Heart left ventricle (tissue), 16 donors: Measurements from ENCODE around the gene SLC9C2. TPM values are rescaled to one million over a fixed set of nuclear protein-coding genes. Genes with fewer than 3 reads are reported as not detected.
"Not testable (repeated sequence)": the region's sequence is repeated elsewhere in the genome, so short reads cannot be mapped to it uniquely, and the experiment has no call there.

Experiments used
- ATAC-seq, 4 donors: fragments of 200-7000 bp; cut with Tn5 transposase; one replicate each; pipeline ENCODE4 v1.9.1; 2020 to 2022; ENCODE audit warnings: moderate library complexity in 4 of 4, mild to moderate bottlenecking in 3 of 4, moderate number of reproducible peaks in 1 of 4
- DNase-seq, 5 donors: peaks; one replicate each; pipeline ENCODE4 v3.0.0-alpha.2; 2020
- H3K27ac ChIP-seq, 12 donors: fragments of 200-600 bp; sonication (generic) in 4 of 12; one replicate each; pipeline versions ENCODE4 v1.5.0 to v1.8.0; 2016 to 2022; ENCODE audit warnings: mild to moderate bottlenecking in 2 of 12
- H3K27me3 ChIP-seq, 9 donors: fragments of 200-600 bp; sonication (generic) in 2 of 9; one replicate each; pipeline versions ENCODE4 v1.5.1 to v1.8.0; 2016 to 2022; ENCODE audit warnings: mild to moderate bottlenecking in 3 of 9
- H3K36me3 ChIP-seq, 9 donors: fragments of 200-600 bp; sonication (generic) in 2 of 9; one replicate each; pipeline versions ENCODE4 v1.5.0 to v1.8.0; 2018 to 2022; ENCODE audit warnings: mild to moderate bottlenecking in 2 of 9
- H3K4me1 ChIP-seq, 12 donors: fragments of 200-600 bp; sonication (generic) in 4 of 12; one replicate each; pipeline versions ENCODE4 v1.5.0 to v1.8.0; 2016 to 2022; ENCODE audit warnings: mild to moderate bottlenecking in 3 of 12
- H3K4me3 ChIP-seq, 12 donors: fragments of 200-600 bp; sonication (generic) in 4 of 12; one replicate each; pipeline versions ENCODE4 v1.5.0 to v1.8.0; 2017 to 2022; ENCODE audit warnings: mild to moderate bottlenecking in 9 of 12, moderate library complexity in 4 of 12
- H3K9me3 ChIP-seq, 12 donors: fragments of 200-600 bp; sonication (generic) in 4 of 12; one replicate each; pipeline versions ENCODE4 v1.5.0 to v1.8.0; 2016 to 2022; ENCODE audit warnings: mild to moderate bottlenecking in 1 of 12
- POLR2A ChIP-seq, 2 donors: fragments of 450-650 bp; IDR thresholded peaks; one replicate each; pipeline ENCODE4 v1.6.1; 2017; ENCODE audit warnings: antibody characterized with exemption in 2 of 2, mild to moderate bottlenecking in 2 of 2, moderate library complexity in 2 of 2
- whole genome bisulfite sequencing, 4 donors: extraction: QIAGEN DNeasy Blood & Tissue Kit in 2 of 4; methylation state at CpG; one replicate each; pipeline versions ENCODE4 v1.1.5 to v1.1.7; 2013 to 2018; 5-methylcytosine and 5-hydroxymethylcytosine counted together
- intact Hi-C, 10 donors: fragments of 100-400 bp; cut with DNase I; formaldehyde crosslinking; loops; one replicate each; pipeline versions ENCODE4 v1.11.1 to v1.14.2; 2022
- polyA plus RNA-seq, 2 donors: library from polyadenylated mRNA; stranded (reverse); fragments of 200-250 nt; gene quantifications; one replicate each; pipeline ENCODE4 v1.2.3, GENCODE V29; 2013
- total RNA-seq, 9 donors: library from RNA; depleted of rRNA in 2 of 9; stranded (reverse); fragments of >200 nt in 2 of 9; fragmentation: NEBNext Ultra II Directional in 3 of 9; extraction: Animal tissue kit (Norgen Biotek cat#: 25700) in 3 of 9; gene quantifications; one replicate each; pipeline versions ENCODE4 v1.1.0 to v1.2.4, GENCODE V29; 2016 to 2023
- TF ChIP-seq, protein P1 (sequence below), 12 donors: fragments of 200-600 bp; sonication (generic) in 4 of 12; IDR thresholded peaks; one replicate each; pipeline versions ENCODE4 v1.5.0 to v1.8.0; 2018 to 2022; ENCODE audit warnings: antibody characterized with exemption in 12 of 12, mild to moderate bottlenecking in 5 of 12
- donor health status: ischemic (EF 13 %, LVEDD 7.1; RV severe dilation, severe dysfunction).
- donor health status: healthy with polysubstance abuse.
- donor health status: DM: no; HTN: yes; CAD: no.
- donor health status: DM: no; HTN: no; CAD: no.
- donor health status: ischemic (EF 25% LVEDD 6.9; RV normal size, moderate dysfunction).
- donor health status: ischemic (EF 25% LVEDD 5.7; RV mildly dilated, moderate dysfunction).
- donor health status: healthy.
- donor health status: DM: yes; HTN: yes; CAD: no.
- donor health status: ischemic (EF 35%, LVEDD 5.7; RV mildly dilated, moderate dysfunction).
- donor health status: nonischemic (EF 11% LVEDD 7.7; RV severe dilation, severe dysfunction).
- donor health status: DM: yes; HTN: yes; CAD: no.
- donor health status: PGD.
- donor health status: ischemic (EF 29% LVEDD 5.4; RV normal size, mild dysfunction).
- donor health status: nonischemic (EF 23%, LVEDD 6.1; RV moderate dilation, normal function).

Gene SLC9C2
- total and polyA plus RNA-seq, 11 donors, result 0.09 to 1.8 (median 0.17) TPM; not detected in 8

DNA sequence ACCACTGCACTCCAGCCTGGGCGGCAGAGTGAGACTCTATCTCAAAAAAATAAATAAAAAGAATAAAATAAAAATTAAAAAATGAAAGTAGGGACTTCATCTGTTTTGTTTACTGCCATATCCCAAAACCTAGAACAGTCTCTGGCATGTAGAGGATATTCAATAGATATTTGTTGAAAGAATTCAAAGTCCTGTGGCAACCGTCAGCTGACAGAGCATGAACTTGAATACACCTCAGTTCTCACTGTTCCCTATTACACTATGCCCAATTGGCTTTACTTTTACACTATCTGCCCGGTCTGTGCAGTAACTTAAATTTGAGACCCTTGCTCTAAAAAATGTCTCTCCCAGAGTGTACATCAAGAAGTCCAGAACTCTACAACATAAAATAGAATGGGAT lies 79.5 kb downstream of the SLC9C2 start:
- DNase-seq (no peak), ATAC-seq (no peak)
- H3K27me3 ChIP-seq, result no peaks in the 10 kb centered on the region
- peaks cover 0 to 9% (median 0%) of the 10 kb centered on the region in 12 donors for H3K4me1 ChIP-seq
- H3K4me3 ChIP-seq, result no peak overlapping the region
- intact Hi-C loops, result no loop called here
- no peak for TF ChIP-seq POLR2A (IDR thresholded peaks at IDR 0.05)
- TF ChIP-seq, protein P1, sequence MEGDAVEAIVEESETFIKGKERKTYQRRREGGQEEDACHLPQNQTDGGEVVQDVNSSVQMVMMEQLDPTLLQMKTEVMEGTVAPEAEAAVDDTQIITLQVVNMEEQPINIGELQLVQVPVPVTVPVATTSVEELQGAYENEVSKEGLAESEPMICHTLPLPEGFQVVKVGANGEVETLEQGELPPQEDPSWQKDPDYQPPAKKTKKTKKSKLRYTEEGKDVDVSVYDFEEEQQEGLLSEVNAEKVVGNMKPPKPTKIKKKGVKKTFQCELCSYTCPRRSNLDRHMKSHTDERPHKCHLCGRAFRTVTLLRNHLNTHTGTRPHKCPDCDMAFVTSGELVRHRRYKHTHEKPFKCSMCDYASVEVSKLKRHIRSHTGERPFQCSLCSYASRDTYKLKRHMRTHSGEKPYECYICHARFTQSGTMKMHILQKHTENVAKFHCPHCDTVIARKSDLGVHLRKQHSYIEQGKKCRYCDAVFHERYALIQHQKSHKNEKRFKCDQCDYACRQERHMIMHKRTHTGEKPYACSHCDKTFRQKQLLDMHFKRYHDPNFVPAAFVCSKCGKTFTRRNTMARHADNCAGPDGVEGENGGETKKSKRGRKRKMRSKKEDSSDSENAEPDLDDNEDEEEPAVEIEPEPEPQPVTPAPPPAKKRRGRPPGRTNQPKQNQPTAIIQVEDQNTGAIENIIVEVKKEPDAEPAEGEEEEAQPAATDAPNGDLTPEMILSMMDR (IDR thresholded peaks at IDR 0.05), result no peak
- WGBS, 4 donors, result 94 to 98% (median 96%) methylated on average over 3 of the region's 3 CpGs
- H3K27ac ChIP-seq, result no peak overlapping the region
- no peaks in the 10 kb centered on the region for H3K9me3 ChIP-seq
- H3K36me3 ChIP-seq, result no peaks in the 10 kb centered on the region

DNA sequence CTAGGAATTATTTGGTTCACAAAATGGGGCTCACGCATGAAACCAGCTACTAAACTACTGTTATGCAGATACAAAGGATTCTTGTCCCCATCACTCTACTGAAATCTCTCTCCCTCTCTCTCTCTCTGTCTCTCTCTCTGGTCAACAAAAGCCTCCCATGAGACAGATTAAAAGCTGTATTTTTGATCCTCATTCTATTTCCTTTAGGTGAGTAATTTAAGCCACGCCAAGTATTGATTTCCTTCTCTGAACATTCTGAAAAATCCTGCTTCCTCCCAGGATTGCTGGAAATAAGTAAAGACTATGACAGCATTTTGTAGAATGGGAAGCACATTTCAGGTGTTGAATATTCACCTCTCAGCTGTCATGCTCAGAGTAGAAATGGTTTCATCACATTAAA lies 82.1 kb downstream of the SLC9C2 start:
- WGBS, 4 donors, result 78 to 84% (median 83%) methylated on average over 2 of the region's 2 CpGs
- ATAC-seq (no peak), DNase-seq (no peak)
- H3K4me1 ChIP-seq, result no peaks in the 10 kb centered on the region
- no peaks in the 10 kb centered on the region for H3K27me3 ChIP-seq
- TF ChIP-seq, protein P1 (IDR thresholded peaks at IDR 0.05), result no peak
- no peak for TF ChIP-seq POLR2A (IDR thresholded peaks at IDR 0.05)
- no peaks in the 10 kb centered on the region for H3K9me3 ChIP-seq
- no peaks in the 10 kb centered on the region for H3K36me3 ChIP-seq
- H3K27ac ChIP-seq, result no peak overlapping the region
- intact Hi-C loops, result no loop called here
- no peak overlapping the region for H3K4me3 ChIP-seq

DNA sequence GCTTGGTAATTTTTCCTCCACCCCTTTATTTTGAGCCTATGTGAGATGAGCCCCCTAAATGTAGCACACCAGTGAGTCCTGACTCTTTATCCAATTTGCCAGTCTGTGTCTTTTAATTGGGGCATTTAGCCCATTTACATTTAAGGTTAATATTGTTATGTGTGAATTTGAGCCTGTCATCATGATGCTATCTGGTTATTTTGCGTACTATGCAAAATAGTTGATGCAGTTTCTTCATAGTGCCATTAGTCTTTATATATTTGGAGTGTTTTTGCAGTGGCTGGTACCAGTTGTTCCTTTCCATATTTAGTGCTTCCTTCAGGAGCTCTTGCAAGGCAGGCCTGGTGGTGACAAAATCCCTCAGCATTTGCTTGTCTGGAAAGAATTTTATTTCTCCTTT lies 88.4 kb downstream of the SLC9C2 start:
- H3K9me3 ChIP-seq, H3K27me3 ChIP-seq, H3K27ac ChIP-seq, DNase-seq, H3K4me3 ChIP-seq, H3K36me3 ChIP-seq, intact Hi-C loops, ATAC-seq, H3K4me1 ChIP-seq: not testable (repeated sequence)
- 97 to 100% (median 97%) methylated on average over 1 of the region's 1 CpG for WGBS, 4 donors

DNA sequence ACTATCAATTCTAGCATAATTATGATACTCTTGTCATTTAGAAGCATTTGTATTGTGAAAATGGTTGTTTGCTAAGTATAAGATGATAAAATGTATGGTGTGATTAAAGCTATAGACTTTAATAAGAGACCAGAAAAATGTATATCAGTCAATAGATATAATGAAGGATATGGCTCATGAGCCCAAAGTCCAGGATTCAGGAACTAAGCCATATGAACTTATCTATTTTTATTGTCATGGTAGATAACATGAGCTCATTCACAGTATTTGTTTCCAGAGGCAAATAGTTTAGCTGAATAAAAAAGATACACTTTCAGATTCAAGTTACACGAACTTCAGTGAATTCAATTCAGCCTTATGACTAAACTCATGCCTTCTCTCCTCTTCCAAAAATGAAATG lies 93.1 kb downstream of the SLC9C2 start:
- H3K4me3 ChIP-seq, result no peak overlapping the region
- no peaks in the 10 kb centered on the region for H3K27me3 ChIP-seq
- no peaks in the 10 kb centered on the region for H3K4me1 ChIP-seq
- H3K36me3 ChIP-seq, result no peaks in the 10 kb centered on the region
- ATAC-seq (no peak), DNase-seq (no peak)
- 60 to 79% (median 67%) methylated on average over 1 of the region's 1 CpG for WGBS, 4 donors
- H3K9me3 ChIP-seq, result peaks cover 0 to 10% (median 0%) of the 10 kb centered on the region in 12 donors
- no peak overlapping the region for H3K27ac ChIP-seq
- no peak for TF ChIP-seq POLR2A (IDR thresholded peaks at IDR 0.05)
- TF ChIP-seq, protein P1 (IDR thresholded peaks at IDR 0.05), result no peak
- intact Hi-C loops, result no loop called here

DNA sequence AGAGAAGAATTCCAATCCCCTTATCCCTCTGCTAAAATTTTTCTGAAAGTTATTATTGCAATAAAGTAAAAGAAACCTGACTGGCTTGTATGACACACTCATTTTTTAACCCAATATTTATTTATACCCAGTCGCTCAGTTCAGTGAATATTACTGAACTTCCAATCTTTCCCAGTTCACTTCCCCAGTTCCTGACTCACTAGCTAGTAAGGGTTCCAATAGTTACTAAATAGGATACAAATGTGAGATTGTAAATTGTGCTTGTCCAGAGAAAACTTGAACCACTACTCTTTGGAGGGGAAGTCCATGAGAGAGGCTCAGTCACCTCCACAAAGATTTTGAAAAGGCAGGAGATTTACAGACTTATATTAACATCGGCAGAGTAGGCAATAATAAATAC lies 94.3 kb downstream of the SLC9C2 start:
- no peaks in the 10 kb centered on the region for H3K36me3 ChIP-seq
- no peak for TF ChIP-seq POLR2A (IDR thresholded peaks at IDR 0.05)
- TF ChIP-seq, protein P1 (IDR thresholded peaks at IDR 0.05), result no peak
- no peak for ATAC-seq
- DNase-seq, result no peak
- no peak overlapping the region for H3K27ac ChIP-seq
- no peak overlapping the region for H3K4me3 ChIP-seq
- intact Hi-C loops, result no loop called here
- H3K9me3 ChIP-seq, result peaks cover 0 to 4% (median 0%) of the 10 kb centered on the region in 12 donors
- WGBS, 4 donors, result 91 to 95% (median 93%) methylated on average over 2 of the region's 2 CpGs
- H3K27me3 ChIP-seq, result no peaks in the 10 kb centered on the region
- H3K4me1 ChIP-seq, result no peaks in the 10 kb centered on the region
